Right atrium auricular region (tissue), 2 donors: ENCODE results near the gene SOHLH1. TPM values are rescaled to one million over a fixed set of nuclear protein-coding genes. Genes with fewer than 3 reads are reported as not detected.

Source experiments
- DNase-seq: peaks from one replicate; pipeline ENCODE4 v3.0.0-alpha.2; 2019; ENCODE audit warnings: low spot score
- H3K27ac ChIP-seq, 2 donors: fragments of 200-600 bp; sonication (generic); 1 replicate in 1 of 2; 2 replicates in 1 of 2; pipeline ENCODE4 v1.5.1; 2016 to 2019
- H3K27me3 ChIP-seq, 2 donors: fragments of 200-600 bp; sonication (generic); one replicate each; pipeline versions ENCODE4 v1.5.1 to v1.6.0; 2017 to 2019
- H3K36me3 ChIP-seq: fragments of 200-600 bp; sonication (generic); one replicate; pipeline ENCODE4 v1.5.1; 2016
- H3K4me1 ChIP-seq, 2 donors: fragments of 200-600 bp; sonication (generic); one replicate each; pipeline versions ENCODE4 v1.5.1 to v1.6.0; 2017 to 2019
- H3K4me3 ChIP-seq, 2 donors: fragments of 200-600 bp; sonication (generic); 1 replicate in 1 of 2; 2 replicates in 1 of 2; pipeline ENCODE4 v1.5.1; 2017 to 2019; ENCODE audit warnings: mild to moderate bottlenecking in 1 of 2, moderate library complexity in 1 of 2
- H3K9me3 ChIP-seq, 2 donors: fragments of 200-600 bp; sonication (generic); one replicate each; pipeline ENCODE4 v1.5.1; 2019
- total RNA-seq, 2 donors: library from RNA; depleted of rRNA; stranded (reverse); fragments of >200 nt; gene quantifications; one replicate each; pipeline ENCODE4 v1.1.0, GENCODE V29; 2016
- TF ChIP-seq, protein P1 (sequence below), 2 donors: fragments of 200-600 bp; sonication (generic); IDR thresholded peaks; one replicate each; pipeline ENCODE4 v1.5.1; 2019; ENCODE audit warnings: antibody characterized with exemption in 2 of 2

Gene SOHLH1
- total RNA-seq, 2 donors from 2014 or later, result not detected

DNA sequence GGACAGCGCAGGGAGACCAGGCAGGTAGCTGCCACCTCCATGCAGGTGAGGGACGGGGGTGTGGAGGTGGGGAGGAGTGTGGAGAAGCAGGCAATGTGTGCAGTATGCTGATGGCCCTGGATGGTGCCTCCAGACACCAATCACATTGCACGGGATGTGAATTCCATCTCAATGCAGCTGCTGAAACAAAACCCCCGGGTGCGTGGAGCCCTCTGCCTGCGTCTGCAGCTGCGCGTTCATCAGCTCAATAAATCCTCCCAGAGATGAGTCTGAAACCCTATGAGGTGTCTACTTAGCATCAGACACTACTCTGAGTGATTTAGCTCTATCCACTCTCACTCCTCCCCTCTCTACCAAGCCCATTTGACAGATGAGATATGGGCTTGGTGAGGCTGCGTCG lies 10.3 kb downstream of the SOHLH1 start:
- H3K9me3 ChIP-seq, result no peaks in the 10 kb centered on the region
- no peak overlapping the region for H3K4me3 ChIP-seq
- no peaks in the 10 kb centered on the region for H3K36me3 ChIP-seq
- no peak for DNase-seq
- H3K4me1 ChIP-seq, result no peaks in the 10 kb centered on the region
- H3K27ac ChIP-seq, result no peak overlapping the region
- TF ChIP-seq, protein P1, sequence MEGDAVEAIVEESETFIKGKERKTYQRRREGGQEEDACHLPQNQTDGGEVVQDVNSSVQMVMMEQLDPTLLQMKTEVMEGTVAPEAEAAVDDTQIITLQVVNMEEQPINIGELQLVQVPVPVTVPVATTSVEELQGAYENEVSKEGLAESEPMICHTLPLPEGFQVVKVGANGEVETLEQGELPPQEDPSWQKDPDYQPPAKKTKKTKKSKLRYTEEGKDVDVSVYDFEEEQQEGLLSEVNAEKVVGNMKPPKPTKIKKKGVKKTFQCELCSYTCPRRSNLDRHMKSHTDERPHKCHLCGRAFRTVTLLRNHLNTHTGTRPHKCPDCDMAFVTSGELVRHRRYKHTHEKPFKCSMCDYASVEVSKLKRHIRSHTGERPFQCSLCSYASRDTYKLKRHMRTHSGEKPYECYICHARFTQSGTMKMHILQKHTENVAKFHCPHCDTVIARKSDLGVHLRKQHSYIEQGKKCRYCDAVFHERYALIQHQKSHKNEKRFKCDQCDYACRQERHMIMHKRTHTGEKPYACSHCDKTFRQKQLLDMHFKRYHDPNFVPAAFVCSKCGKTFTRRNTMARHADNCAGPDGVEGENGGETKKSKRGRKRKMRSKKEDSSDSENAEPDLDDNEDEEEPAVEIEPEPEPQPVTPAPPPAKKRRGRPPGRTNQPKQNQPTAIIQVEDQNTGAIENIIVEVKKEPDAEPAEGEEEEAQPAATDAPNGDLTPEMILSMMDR (IDR thresholded peaks at IDR 0.05), result no peak
- no peaks in the 10 kb centered on the region for H3K27me3 ChIP-seq

DNA sequence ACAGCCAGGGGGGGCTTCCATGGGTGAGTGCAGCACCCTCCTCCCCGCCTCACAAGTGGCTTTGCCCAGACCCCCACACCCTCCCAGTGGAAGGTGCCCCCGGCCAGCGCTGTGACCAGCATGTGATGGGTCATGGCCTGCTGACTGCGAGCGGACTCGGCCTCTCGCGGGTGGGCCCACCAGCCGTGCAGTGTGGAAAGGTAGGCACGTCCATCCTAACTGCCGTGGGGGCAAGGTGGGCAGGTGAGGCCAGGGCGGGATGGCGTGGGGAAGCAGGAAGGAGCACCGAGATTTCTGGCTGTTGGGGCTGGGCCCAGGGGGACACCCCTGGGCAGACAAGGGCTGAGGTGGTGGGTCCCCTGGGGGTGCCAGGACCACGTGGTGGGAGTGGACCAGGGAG lies 12.1 kb downstream of the SOHLH1 start:
- Histone ChIP-seq H3K9me3 (no peaks in the 10 kb centered on the region), H3K36me3 (no peaks in the 10 kb centered on the region), H3K27me3 (no peaks in the 10 kb centered on the region), H3K4me1 (no peaks in the 10 kb centered on the region), H3K27ac (no peak overlapping the region), H3K4me3 (no peak overlapping the region)
- TF ChIP-seq, protein P1 (IDR thresholded peaks at IDR 0.05), result no peak
- no peak for DNase-seq

DNA sequence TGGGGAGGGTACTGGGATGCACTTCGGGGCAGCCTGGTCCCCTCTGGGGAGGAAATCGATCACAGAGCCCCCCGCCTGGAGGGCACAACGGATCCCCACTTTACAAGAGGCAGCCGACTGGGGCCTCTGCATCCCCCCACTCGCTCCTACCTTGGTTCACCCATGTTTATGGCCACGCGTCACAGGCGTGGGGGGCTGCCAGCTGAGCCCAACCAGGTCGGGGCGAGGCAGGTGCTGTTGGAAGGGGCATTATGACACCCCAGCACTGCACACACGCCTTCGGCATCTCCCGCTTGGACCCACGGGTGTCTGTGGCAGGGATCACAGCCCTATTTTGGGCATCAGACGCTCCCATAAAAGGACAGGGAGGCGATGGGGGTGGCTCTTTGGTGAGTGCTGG lies 14.6 kb downstream of the SOHLH1 start:
- H3K36me3 ChIP-seq, result no peaks in the 10 kb centered on the region
- H3K4me1 ChIP-seq, result no peaks in the 10 kb centered on the region
- TF ChIP-seq, protein P1 (IDR thresholded peaks at IDR 0.05), result no peak
- no peak overlapping the region for H3K4me3 ChIP-seq
- no peaks in the 10 kb centered on the region for H3K27me3 ChIP-seq
- no peak overlapping the region for H3K27ac ChIP-seq
- no peak for DNase-seq
- no peaks in the 10 kb centered on the region for H3K9me3 ChIP-seq

DNA sequence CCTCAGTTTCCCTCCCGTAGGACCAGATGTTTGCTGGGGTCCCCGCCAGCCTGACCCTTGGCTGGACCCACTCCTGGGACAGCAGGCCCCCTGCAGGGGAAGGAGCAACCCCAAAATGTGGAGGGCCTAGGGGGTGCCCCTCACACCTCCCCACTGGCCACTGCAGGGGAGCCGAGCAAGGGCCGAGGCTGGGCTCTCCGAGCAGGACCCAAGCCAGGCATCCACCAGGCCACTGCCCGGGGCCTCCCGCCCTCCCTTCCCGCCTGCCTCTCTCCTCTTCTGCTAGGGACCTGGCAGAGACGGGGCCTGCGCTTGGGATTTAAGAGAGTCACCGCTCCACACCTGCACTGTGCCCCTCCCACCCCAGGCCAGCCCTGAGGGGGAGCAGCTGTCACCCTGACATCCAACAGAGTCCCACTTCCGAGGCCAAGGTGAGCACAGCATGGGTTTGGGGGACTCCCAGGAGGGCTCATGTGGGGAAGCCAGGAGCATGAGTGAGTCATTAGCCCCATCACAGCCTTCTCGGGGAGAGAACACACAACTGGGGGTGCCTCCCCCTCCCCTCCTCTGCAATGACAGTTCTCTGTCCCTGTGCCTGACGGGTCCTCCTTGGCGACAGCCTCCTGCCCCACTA lies 15.8 kb downstream of the SOHLH1 start:
- Histone ChIP-seq H3K4me3 (no peak overlapping the region), H3K36me3 (no peaks in the 10 kb centered on the region), H3K4me1 (no peaks in the 10 kb centered on the region), H3K9me3 (no peaks in the 10 kb centered on the region), H3K27ac (no peak overlapping the region), H3K27me3 (no peaks in the 10 kb centered on the region)
- TF ChIP-seq, protein P1 (IDR thresholded peaks at IDR 0.05), result no peak
- DNase-seq, result no peak

DNA sequence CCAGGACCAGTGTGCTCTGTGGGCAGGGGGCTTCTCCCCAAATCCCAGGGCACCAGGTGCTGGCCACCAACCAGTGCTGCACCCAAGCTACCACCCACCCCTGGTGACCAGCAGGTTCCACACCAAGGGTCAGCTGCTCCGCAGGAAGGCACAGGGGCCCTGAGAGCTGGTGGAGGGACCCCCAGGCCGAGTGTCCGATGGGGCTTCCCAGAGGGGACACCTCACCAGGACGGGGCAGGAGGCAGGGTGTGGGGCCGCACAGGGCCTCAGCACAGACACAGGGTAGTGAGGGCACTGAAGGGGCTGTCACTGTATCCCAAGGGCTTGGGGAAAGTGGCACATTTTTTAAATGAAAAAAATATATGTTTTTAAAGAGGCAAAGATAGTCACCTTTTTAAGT lies 18.1 kb downstream of the SOHLH1 start:
- TF ChIP-seq, protein P1 (IDR thresholded peaks at IDR 0.05), result no peak
- Histone ChIP-seq H3K27me3 (no peaks in the 10 kb centered on the region), H3K9me3 (no peaks in the 10 kb centered on the region), H3K4me1 (no peaks in the 10 kb centered on the region), H3K27ac (no peak overlapping the region), H3K4me3 (no peak overlapping the region), H3K36me3 (no peaks in the 10 kb centered on the region)
- no peak for DNase-seq

DNA sequence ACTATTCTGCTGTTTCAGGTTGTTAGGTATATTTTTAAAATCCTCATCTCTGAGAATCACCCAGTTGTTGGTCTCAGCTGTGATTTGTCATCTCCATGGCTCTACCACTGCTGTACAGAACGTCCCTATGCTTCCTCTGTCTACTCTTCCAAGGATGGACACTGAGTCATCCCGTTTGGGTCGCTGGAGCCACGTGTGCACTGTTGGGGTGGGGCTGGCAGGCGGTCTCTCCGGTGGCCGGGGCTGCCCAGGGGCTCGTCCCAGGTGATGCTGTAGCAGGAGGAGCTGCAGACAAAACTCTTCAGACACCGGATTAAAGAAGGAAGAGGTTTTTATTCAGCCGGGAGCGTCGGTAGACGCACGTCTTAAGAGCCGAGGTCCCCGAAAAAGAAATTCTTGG lies 19.2 kb downstream of the SOHLH1 start:
- H3K4me1 ChIP-seq, result no peaks in the 10 kb centered on the region
- no peak for DNase-seq
- no peaks in the 10 kb centered on the region for H3K27me3 ChIP-seq
- H3K9me3 ChIP-seq, result no peaks in the 10 kb centered on the region
- H3K27ac ChIP-seq, result no peak overlapping the region
- no peaks in the 10 kb centered on the region for H3K36me3 ChIP-seq
- TF ChIP-seq, protein P1 (IDR thresholded peaks at IDR 0.05), result no peak
- H3K4me3 ChIP-seq, result no peak overlapping the region
